WTC11 (cell line): ENCODE results near the gene NINJ2. TPM values are rescaled to one million over a fixed set of nuclear protein-coding genes. Genes with fewer than 3 reads are reported as not detected.
A peak's percentile ranks its signal among the peaks of the same experiment; 100 is the strongest.

Experiments used
- ATAC-seq: fragments of 200-7000 bp; cut with Tn5 transposase; 2 replicates; pipeline ENCODE4 v1.10.0; 2021; ENCODE audit warnings: mild to moderate bottlenecking, moderate library complexity
- CTCF ChIA-PET: fragments of 300-600 bp; sonication (Branson Sonifier 250); formaldehyde crosslinking; loops from one replicate; lab custom pipeline; 2021; ENCODE audit warnings: antibody characterized with exemption; lab: Charles Lee
- POLR2A ChIA-PET: fragments of 350-600 bp; sonication (Branson Sonifier 250); formaldehyde crosslinking; loops from one replicate; lab custom pipeline; 2021; ENCODE audit warnings: antibody characterized with exemption; lab: Charles Lee
- DNase-seq: peaks from one replicate; pipeline ENCODE4 v3.0.0; 2021; ENCODE audit warnings: low spot score
- H3K27ac Mint-ChIP-seq: 2 replicates; pipeline ENCODE4 v1.8.0; 2021; ENCODE audit warnings: mixed read lengths
- H3K27me3 Mint-ChIP-seq: 2 replicates; pipeline ENCODE4 v1.8.0; 2021; ENCODE audit warnings: low read depth, mild to moderate bottlenecking, moderate library complexity, mixed read lengths
- H3K36me3 Mint-ChIP-seq: 2 replicates; pipeline ENCODE4 v1.8.0; 2021; ENCODE audit warnings: mixed read lengths
- H3K4me1 Mint-ChIP-seq: 2 replicates; pipeline ENCODE4 v1.8.0; 2022; ENCODE audit warnings: mixed read lengths
- H3K4me3 Mint-ChIP-seq: 2 replicates; pipeline ENCODE4 v1.8.0; 2021; ENCODE audit warnings: mild to moderate bottlenecking, moderate library complexity, mixed read lengths
- H3K9me3 Mint-ChIP-seq: 2 replicates; pipeline ENCODE4 v1.8.0; 2021; ENCODE audit warnings: mixed read lengths
- ERG ChIP-seq: fragments of 250-450 bp; sonication (Bioruptor Pico); IDR thresholded peaks from 2 replicates; pipeline ENCODE4 v1.8.0; 2021; ENCODE audit warnings: mild to moderate bottlenecking
- SMAD3 ChIP-seq: sonication (generic); formaldehyde crosslinking; IDR thresholded peaks from 2 replicates; pipeline ENCODE4 v1.8.0; 2022; ENCODE audit warnings: missing genetic modification reagents, mild to moderate bottlenecking, borderline replicate concordance
- SP1 ChIP-seq: sonication (generic); formaldehyde crosslinking; conservative IDR thresholded peaks from 2 replicates; pipeline ENCODE4 v1.8.1; 2022; ENCODE audit warnings: missing genetic modification reagents
- ZBTB21 ChIP-seq: sonication (generic); formaldehyde crosslinking; IDR thresholded peaks from 2 replicates; pipeline ENCODE4 v1.8.1; 2023; ENCODE audit warnings: mild to moderate bottlenecking, missing genetic modification reagents, borderline replicate concordance
- ZBTB43 ChIP-seq: sonication (generic); formaldehyde crosslinking; IDR thresholded peaks from 2 replicates; pipeline ENCODE4 v1.8.1; 2023; ENCODE audit warnings: mild to moderate bottlenecking, missing genetic modification reagents
- ZMAT4 ChIP-seq: fragments of 250-450 bp; sonication (Bioruptor Pico); IDR thresholded peaks from 2 replicates; pipeline ENCODE4 v1.9.0; 2021; ENCODE audit warnings: mild to moderate bottlenecking
- total RNA-seq: library from RNA; stranded (reverse); gene quantifications from 3 replicates; pipeline ENCODE4 v1.2.3, GENCODE V29; 2021
- TF ChIP-seq, protein P1 (sequence below): fragments of 250-450 bp; sonication (Bioruptor Pico); IDR thresholded peaks from 2 replicates; pipeline ENCODE4 v1.9.0; 2021; ENCODE audit warnings: mild to moderate bottlenecking, borderline replicate concordance
- TF ChIP-seq, protein P2 (sequence below): sonication (generic); formaldehyde crosslinking; IDR thresholded peaks from 2 replicates; pipeline ENCODE4 v1.8.1; 2022; ENCODE audit warnings: low read depth, mild to moderate bottlenecking, moderate library complexity, missing genetic modification reagents, borderline replicate concordance
- TF ChIP-seq, protein P3 (sequence below): fragments of 250-450 bp; sonication (Bioruptor Pico); IDR thresholded peaks from 2 replicates; pipeline ENCODE4 v2.1.2; 2022; ENCODE audit warnings: mild to moderate bottlenecking, moderate library complexity
- TF ChIP-seq, protein P4 (sequence below): sonication (generic); formaldehyde crosslinking; IDR thresholded peaks from 2 replicates; pipeline ENCODE4 v1.8.1; 2022; ENCODE audit warnings: low read depth, missing genetic modification reagents, borderline replicate concordance
- TF ChIP-seq, protein P5 (sequence below): fragments of 250-450 bp; sonication (Bioruptor Pico); conservative IDR thresholded peaks from 2 replicates; pipeline ENCODE4 v1.9.0; 2021; ENCODE audit warnings: mild to moderate bottlenecking

The NINJ2 gene
- total RNA-seq, 1 experiment from 2014 or later = 0.42 TPM

DNA sequence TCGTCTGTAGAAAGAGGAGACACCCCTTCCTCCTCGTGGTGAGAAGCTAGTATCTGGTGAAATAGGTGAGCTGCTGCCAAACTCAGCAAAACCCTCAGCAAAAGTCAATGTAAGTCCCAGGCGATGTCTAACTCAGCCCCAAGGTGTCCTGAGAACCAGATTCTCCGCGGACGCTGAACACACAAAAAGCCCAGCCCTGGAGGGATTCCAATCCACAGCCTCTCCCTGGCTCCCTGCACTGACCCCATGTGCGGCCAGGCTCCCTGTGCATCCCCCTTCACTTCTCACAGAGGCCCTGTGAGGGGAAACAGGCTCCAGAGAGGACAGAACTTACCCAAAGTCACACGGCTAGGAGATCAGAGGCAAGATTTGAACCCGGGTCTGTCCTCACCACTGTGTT lies 81.5 kb downstream of the NINJ2 start (continued):
- TF ChIP-seq ZMAT4 (CRISPR knock-in tag) = no peak
- TF ChIP-seq, protein P1, sequence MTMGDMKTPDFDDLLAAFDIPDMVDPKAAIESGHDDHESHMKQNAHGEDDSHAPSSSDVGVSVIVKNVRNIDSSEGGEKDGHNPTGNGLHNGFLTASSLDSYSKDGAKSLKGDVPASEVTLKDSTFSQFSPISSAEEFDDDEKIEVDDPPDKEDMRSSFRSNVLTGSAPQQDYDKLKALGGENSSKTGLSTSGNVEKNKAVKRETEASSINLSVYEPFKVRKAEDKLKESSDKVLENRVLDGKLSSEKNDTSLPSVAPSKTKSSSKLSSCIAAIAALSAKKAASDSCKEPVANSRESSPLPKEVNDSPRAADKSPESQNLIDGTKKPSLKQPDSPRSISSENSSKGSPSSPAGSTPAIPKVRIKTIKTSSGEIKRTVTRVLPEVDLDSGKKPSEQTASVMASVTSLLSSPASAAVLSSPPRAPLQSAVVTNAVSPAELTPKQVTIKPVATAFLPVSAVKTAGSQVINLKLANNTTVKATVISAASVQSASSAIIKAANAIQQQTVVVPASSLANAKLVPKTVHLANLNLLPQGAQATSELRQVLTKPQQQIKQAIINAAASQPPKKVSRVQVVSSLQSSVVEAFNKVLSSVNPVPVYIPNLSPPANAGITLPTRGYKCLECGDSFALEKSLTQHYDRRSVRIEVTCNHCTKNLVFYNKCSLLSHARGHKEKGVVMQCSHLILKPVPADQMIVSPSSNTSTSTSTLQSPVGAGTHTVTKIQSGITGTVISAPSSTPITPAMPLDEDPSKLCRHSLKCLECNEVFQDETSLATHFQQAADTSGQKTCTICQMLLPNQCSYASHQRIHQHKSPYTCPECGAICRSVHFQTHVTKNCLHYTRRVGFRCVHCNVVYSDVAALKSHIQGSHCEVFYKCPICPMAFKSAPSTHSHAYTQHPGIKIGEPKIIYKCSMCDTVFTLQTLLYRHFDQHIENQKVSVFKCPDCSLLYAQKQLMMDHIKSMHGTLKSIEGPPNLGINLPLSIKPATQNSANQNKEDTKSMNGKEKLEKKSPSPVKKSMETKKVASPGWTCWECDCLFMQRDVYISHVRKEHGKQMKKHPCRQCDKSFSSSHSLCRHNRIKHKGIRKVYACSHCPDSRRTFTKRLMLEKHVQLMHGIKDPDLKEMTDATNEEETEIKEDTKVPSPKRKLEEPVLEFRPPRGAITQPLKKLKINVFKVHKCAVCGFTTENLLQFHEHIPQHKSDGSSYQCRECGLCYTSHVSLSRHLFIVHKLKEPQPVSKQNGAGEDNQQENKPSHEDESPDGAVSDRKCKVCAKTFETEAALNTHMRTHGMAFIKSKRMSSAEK (CRISPR knock-in tag) = no peak
- TF ChIP-seq, protein P2, sequence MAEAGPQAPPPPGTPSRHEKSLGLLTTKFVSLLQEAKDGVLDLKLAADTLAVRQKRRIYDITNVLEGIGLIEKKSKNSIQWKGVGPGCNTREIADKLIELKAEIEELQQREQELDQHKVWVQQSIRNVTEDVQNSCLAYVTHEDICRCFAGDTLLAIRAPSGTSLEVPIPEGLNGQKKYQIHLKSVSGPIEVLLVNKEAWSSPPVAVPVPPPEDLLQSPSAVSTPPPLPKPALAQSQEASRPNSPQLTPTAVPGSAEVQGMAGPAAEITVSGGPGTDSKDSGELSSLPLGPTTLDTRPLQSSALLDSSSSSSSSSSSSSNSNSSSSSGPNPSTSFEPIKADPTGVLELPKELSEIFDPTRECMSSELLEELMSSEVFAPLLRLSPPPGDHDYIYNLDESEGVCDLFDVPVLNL (CRISPR knock-in tag) = no peak
- TF ChIP-seq SMAD3 (CRISPR knock-in tag) = no peak
- TF ChIP-seq SP1 (CRISPR knock-in tag) = no peak
- no peak for TF ChIP-seq ZBTB43 (CRISPR knock-in tag)

DNA sequence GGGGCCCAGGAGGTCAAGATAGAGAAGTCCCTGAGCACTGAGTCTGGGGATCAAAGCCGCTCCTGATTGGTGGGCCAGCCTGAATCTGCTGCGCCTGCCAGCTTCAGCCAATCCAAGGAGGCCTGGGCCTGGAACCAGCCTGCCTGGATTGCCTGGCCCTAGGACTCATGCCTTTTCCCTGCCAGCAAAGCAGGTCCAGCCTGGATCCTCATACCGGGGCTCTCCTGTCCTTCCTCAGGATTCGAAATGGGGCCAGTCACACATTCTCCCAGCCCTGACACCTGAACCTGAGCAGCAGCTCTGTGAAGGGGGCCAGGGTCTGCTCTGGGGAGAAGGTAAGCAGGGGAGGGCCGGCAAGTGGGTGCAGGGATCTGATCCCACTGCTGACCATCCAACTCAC lies 81.9 kb downstream of the NINJ2 start:
- ChIA-PET POLR2A (no interaction called here), CTCF (interaction anchor here (0.5 to 0.8 kb wide), 3 partner anchors 11 to 392 kb away, joined by 3 to 5 read pairs (median 3); no protein-coding TSS in a partner anchor)
- Mint-ChIP-seq H3K27me3 (peaks cover 8% of the 10 kb centered on the region), H3K27ac (no peak overlapping the region), H3K36me3 (no peaks in the 10 kb centered on the region), H3K4me1 (peaks cover 21% of the 10 kb centered on the region), H3K9me3 (no peaks in the 10 kb centered on the region), H3K4me3 (no peak overlapping the region)
- DNase-seq = no peak
- peak; percentile 47 for ATAC-seq
- TF ChIP-seq, protein P3, sequence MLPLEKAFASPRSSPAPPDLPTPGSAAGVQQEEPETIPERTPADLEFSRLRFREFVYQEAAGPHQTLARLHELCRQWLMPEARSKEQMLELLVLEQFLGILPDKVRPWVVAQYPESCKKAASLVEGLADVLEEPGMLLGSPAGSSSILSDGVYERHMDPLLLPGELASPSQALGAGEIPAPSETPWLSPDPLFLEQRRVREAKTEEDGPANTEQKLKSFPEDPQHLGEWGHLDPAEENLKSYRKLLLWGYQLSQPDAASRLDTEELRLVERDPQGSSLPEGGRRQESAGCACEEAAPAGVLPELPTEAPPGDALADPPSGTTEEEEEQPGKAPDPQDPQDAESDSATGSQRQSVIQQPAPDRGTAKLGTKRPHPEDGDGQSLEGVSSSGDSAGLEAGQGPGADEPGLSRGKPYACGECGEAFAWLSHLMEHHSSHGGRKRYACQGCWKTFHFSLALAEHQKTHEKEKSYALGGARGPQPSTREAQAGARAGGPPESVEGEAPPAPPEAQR (CRISPR knock-in tag) = no peak
- TF ChIP-seq, protein P4, sequence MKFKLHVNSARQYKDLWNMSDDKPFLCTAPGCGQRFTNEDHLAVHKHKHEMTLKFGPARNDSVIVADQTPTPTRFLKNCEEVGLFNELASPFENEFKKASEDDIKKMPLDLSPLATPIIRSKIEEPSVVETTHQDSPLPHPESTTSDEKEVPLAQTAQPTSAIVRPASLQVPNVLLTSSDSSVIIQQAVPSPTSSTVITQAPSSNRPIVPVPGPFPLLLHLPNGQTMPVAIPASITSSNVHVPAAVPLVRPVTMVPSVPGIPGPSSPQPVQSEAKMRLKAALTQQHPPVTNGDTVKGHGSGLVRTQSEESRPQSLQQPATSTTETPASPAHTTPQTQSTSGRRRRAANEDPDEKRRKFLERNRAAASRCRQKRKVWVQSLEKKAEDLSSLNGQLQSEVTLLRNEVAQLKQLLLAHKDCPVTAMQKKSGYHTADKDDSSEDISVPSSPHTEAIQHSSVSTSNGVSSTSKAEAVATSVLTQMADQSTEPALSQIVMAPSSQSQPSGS (CRISPR knock-in tag) = no peak
- TF ChIP-seq ERG (CRISPR knock-in tag) = no peak
- TF ChIP-seq ZBTB21 (CRISPR knock-in tag) = no peak
- TF ChIP-seq, protein P5, sequence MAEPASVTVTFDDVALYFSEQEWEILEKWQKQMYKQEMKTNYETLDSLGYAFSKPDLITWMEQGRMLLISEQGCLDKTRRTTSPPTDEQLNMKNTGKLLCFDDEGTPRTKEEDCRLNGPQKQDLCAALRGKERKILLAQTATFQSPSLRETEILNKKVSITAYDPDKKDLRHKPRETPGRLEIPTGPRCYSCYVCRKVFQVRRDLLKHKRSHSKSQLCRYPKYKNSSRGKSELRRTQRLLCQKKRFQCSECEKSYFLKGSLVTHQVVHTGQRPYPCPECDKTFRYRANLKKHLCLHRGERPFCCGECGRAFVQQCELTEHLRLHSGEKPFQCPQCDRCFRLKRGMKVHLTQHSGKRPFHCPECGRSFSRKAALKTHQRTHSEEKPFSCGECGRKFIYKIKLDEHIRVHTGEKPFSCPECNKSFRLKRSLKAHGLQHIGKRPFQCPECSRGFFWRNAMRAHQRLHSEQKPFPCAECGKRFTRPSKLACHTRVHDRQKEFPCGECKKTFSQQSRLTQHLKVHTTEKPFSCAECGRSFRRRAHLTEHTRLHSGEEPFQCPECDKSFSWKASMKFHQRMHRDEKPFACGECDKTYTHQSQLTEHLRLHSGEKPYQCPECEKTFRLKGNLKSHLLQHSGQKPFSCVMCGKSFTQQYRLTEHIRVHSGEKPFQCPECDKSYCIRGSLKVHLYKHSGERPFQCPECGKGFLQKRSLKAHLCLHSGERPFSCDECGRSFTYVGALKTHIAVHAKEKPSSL (CRISPR knock-in tag) = no peak
